Measurements from ENCODE around the gene RELL2. TPM values are rescaled to one million over a fixed set of nuclear protein-coding genes. Genes with fewer than 3 reads are reported as not detected.

Gene RELL2
- total RNA-seq, 1 experiment from 2014 or later = 23.8 TPM

DNA sequence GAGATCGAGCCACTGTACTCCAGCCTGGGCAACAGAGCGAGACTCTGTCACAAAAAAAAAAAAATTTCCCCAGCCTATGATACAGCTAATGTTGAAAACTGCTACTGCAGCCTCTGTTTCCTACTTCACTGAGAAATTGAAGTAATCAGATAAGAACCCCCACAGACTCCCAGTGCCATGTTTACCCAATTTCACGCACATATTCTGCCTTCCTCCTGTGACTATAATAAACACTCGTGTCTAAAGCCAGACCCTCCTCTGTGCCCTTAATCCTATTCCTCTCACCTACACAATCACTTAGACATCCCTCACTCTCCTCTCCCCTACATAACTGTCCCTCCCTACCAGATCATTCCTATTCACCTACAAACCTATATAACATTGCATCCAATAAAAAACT lies 38.9 kb downstream of the RELL2 start:
- no peak for ATAC-seq
- POLR2A ChIA-PET = no interaction called here
- peaks cover 4% of the 10 kb centered on the region; the same call in 1 of the 2 replicates for H3K9me3 Mint-ChIP-seq

DNA sequence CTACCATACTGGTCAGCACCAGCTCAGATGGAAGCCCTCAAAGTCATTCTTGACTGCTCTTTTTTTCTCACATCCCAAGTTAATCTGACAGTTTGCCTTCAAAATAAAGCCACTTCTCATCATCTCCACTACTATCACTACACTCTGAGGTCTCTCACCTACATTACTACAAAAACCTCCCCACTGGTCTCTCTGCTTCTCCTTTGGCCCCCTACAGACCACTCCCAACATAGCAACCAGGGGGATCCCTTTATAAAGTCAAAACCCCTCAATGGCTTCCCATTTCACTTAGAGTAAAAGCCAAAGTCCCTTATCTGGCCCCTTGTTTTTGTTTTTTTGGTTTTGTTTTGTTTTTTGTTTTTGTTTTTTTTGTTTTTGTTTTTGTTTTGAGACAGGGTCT lies 40.6 kb downstream of the RELL2 start:
- TF ChIP-seq, protein P1, sequence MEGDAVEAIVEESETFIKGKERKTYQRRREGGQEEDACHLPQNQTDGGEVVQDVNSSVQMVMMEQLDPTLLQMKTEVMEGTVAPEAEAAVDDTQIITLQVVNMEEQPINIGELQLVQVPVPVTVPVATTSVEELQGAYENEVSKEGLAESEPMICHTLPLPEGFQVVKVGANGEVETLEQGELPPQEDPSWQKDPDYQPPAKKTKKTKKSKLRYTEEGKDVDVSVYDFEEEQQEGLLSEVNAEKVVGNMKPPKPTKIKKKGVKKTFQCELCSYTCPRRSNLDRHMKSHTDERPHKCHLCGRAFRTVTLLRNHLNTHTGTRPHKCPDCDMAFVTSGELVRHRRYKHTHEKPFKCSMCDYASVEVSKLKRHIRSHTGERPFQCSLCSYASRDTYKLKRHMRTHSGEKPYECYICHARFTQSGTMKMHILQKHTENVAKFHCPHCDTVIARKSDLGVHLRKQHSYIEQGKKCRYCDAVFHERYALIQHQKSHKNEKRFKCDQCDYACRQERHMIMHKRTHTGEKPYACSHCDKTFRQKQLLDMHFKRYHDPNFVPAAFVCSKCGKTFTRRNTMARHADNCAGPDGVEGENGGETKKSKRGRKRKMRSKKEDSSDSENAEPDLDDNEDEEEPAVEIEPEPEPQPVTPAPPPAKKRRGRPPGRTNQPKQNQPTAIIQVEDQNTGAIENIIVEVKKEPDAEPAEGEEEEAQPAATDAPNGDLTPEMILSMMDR (IDR thresholded peaks at IDR 0.05) = peak; percentile 32; the same call in 1 of the 2 replicates
- no peak for TF ChIP-seq ESRRA (CRISPR knock-in tag; IDR thresholded peaks at IDR 0.05; ENCODE audit: borderline replicate concordance)
- Mint-ChIP-seq H3K27me3 (ENCODE audit: low read depth) (no peaks in the 10 kb centered on the region), H3K27ac (peak overlapping the region; percentile 36; the same call in 1 of the 2 replicates), H3K4me3 (no peak overlapping the region), H3K36me3 (peaks cover 25% of the 10 kb centered on the region), H3K4me1 (peaks cover 57% of the 10 kb centered on the region), H3K9me3 (peaks cover 4% of the 10 kb centered on the region; the same call in 1 of the 2 replicates)
- ChIA-PET CTCF (interaction anchor here (1.2 to 2.7 kb wide), 4 partner anchors 8 to 134 kb away, joined by 4 to 9 read pairs (median 5); no protein-coding TSS in a partner anchor), POLR2A (interaction anchor here (1.1 kb wide), 1 partner anchor 27 kb away, joined by 3 read pairs; the partner anchor contains the start of gene FCHSD1)
- peak; percentile 67 for DNase-seq (ENCODE audit: low spot score)
- ATAC-seq = no peak

More for the DNA sequence above, 38.9 kb downstream of the RELL2 start:
- no peak for DNase-seq (ENCODE audit: low spot score)
- TF ChIP-seq, protein P2, sequence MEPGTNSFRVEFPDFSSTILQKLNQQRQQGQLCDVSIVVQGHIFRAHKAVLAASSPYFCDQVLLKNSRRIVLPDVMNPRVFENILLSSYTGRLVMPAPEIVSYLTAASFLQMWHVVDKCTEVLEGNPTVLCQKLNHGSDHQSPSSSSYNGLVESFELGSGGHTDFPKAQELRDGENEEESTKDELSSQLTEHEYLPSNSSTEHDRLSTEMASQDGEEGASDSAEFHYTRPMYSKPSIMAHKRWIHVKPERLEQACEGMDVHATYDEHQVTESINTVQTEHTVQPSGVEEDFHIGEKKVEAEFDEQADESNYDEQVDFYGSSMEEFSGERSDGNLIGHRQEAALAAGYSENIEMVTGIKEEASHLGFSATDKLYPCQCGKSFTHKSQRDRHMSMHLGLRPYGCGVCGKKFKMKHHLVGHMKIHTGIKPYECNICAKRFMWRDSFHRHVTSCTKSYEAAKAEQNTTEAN (CRISPR knock-in tag; IDR thresholded peaks at IDR 0.05) = no peak
- TF ChIP-seq ZNF121 (CRISPR knock-in tag; IDR thresholded peaks at IDR 0.05) = 0 out of 2 replicates have a peak, but pooled peaks have one; percentile 16
- TF ChIP-seq ZNF232 (CRISPR knock-in tag; IDR thresholded peaks at IDR 0.05) = no peak
- H3K4me1 Mint-ChIP-seq = peaks cover 44% of the 10 kb centered on the region
- no peaks in the 10 kb centered on the region for H3K27me3 Mint-ChIP-seq (ENCODE audit: low read depth)
- H3K4me3 Mint-ChIP-seq = no peak overlapping the region
- no peak overlapping the region for H3K27ac Mint-ChIP-seq
- CTCF ChIA-PET = interaction anchor here (1.0 to 2.5 kb wide), 3 partner anchors 11 to 293 kb away, joined by 3 to 6 read pairs (median 3); partner anchors contain the start of gene RNF14
- peaks cover 34% of the 10 kb centered on the region for H3K36me3 Mint-ChIP-seq

DNA sequence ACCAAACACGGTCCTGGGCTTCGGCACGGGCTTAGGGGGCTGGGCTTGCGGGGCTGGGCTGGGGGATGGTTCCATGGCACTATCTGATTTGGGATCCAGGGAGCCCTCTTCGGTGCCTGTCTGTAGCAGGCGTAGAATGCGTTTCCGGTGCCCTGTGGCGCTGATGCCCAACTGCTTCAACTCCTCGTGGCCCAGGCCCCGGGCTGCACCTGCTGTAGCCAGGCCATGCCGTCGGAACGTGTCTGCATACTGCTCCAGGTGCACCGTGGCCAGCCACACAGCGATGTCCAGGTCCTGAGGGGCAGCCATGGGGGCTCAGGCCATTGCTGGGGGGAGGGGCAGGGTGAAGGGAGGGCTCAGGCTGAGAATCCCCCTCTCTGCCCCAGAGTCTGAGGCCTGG lies 43.4 kb downstream of the RELL2 start:
- Mint-ChIP-seq H3K36me3 (peaks cover 21% of the 10 kb centered on the region), H3K27ac (peak overlapping the region; percentile 31), H3K4me3 (peak overlapping the region; percentile 84; the same call in 1 of the 2 replicates), H3K27me3 (ENCODE audit: low read depth) (no peaks in the 10 kb centered on the region), H3K4me1 (peaks cover 45% of the 10 kb centered on the region), H3K9me3 (peaks cover 4% of the 10 kb centered on the region; the same call in 1 of the 2 replicates)
- POLR2A ChIA-PET = interaction anchor here (0.6 to 2.1 kb wide), 5 partner anchors 11 to 289 kb away, joined by 3 to 5 read pairs (median 4); partner anchors contain the start of genes DELE1 and RNF14
- no peak for DNase-seq (ENCODE audit: low spot score)
- 0 out of 2 replicates have a peak, but pooled peaks have one; percentile 15 for TF ChIP-seq FOXP1 (CRISPR knock-in tag; IDR thresholded peaks at IDR 0.05; ENCODE audit: borderline replicate concordance)
- TF ChIP-seq ZNF121 (CRISPR knock-in tag; IDR thresholded peaks at IDR 0.05) = no peak
- CTCF ChIA-PET = interaction anchor here (0.9 to 4.1 kb wide), 15 partner anchors 11 to 289 kb away, joined by 3 to 36 read pairs (median 11); partner anchors contain the start of genes HDAC3, PCDH1, RELL2 and RNF14
- ATAC-seq = no peak

DNA sequence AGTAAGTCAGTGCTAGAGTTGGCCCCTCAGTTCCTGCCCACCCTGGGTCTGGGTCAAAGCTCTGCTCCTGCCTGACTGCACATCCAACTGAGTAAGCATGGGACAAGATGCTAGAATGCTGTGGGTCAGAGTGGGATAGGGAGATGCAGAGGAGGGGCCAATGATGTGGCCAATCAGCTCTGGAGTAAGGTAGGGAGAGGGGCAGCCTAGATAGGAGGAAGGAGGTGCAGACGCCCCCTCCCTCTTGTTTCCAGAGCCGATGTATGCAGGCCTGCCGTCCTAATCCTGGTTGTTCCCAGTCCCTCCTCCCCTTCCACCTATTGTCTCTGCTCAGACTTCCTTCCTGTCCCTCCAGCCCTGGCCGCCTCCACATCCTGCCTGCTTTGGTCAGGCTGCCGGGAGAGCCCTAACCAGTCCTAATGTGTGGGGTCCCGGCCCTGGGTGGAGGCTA lies 44.0 kb downstream of the RELL2 start:
- ATAC-seq = peak; percentile 90
- TF ChIP-seq GABPB1 (CRISPR knock-in tag; IDR thresholded peaks at IDR 0.05) (no peak), FOXJ3 (CRISPR knock-in tag; IDR thresholded peaks at IDR 0.05; ENCODE audit: borderline replicate concordance) (no peak), NR3C1 (CRISPR knock-in tag; conservative IDR thresholded peaks at IDR 0.05; ENCODE audit: low read depth) (0 out of 2 replicates have a peak, but pooled peaks have one; percentile 52), TP53 (CRISPR knock-in tag; IDR thresholded peaks at IDR 0.05) (0 out of 2 replicates have a peak, but pooled peaks have one; percentile 49), SP1 (CRISPR knock-in tag; conservative IDR thresholded peaks at IDR 0.05) (peak; percentile 51; the same call in 1 of the 2 replicates), NR2C2 (CRISPR knock-in tag; IDR thresholded peaks at IDR 0.05) (no peak), NFATC4 (CRISPR knock-in tag; IDR thresholded peaks at IDR 0.05) (no peak), GTF2I (CRISPR knock-in tag; conservative IDR thresholded peaks at IDR 0.05) (no peak), KAT7 (CRISPR knock-in tag; IDR thresholded peaks at IDR 0.05; ENCODE audit: borderline replicate concordance) (no peak), ELF4 (CRISPR knock-in tag; IDR thresholded peaks at IDR 0.05; ENCODE audit: low read depth) (no peak), MYBL2 (CRISPR knock-in tag; IDR thresholded peaks at IDR 0.05) (no peak), SOX15 (CRISPR knock-in tag; IDR thresholded peaks at IDR 0.05) (no peak)
- TF ChIP-seq, protein P3, sequence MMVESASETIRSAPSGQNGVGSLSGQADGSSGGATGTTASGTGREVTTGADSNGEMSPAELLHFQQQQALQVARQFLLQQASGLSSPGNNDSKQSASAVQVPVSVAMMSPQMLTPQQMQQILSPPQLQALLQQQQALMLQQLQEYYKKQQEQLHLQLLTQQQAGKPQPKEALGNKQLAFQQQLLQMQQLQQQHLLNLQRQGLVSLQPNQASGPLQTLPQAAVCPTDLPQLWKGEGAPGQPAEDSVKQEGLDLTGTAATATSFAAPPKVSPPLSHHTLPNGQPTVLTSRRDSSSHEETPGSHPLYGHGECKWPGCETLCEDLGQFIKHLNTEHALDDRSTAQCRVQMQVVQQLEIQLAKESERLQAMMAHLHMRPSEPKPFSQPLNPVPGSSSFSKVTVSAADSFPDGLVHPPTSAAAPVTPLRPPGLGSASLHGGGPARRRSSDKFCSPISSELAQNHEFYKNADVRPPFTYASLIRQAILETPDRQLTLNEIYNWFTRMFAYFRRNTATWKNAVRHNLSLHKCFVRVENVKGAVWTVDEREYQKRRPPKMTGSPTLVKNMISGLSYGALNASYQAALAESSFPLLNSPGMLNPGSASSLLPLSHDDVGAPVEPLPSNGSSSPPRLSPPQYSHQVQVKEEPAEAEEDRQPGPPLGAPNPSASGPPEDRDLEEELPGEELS (CRISPR knock-in tag; IDR thresholded peaks at IDR 0.05) = no peak
- TF ChIP-seq, protein P2 (CRISPR knock-in tag; IDR thresholded peaks at IDR 0.05) = no peak
- TF ChIP-seq, protein P4, sequence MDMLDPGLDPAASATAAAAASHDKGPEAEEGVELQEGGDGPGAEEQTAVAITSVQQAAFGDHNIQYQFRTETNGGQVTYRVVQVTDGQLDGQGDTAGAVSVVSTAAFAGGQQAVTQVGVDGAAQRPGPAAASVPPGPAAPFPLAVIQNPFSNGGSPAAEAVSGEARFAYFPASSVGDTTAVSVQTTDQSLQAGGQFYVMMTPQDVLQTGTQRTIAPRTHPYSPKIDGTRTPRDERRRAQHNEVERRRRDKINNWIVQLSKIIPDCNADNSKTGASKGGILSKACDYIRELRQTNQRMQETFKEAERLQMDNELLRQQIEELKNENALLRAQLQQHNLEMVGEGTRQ (CRISPR knock-in tag; IDR thresholded peaks at IDR 0.05) = no peak

More for the DNA sequence above, 44.0 kb downstream of the RELL2 start:
- H3K27ac Mint-ChIP-seq = peak overlapping the region; percentile 96
- ChIA-PET POLR2A (interaction anchor here (0.6 to 2.1 kb wide), 7 partner anchors 11 to 289 kb away, joined by 3 to 5 read pairs (median 4); partner anchors contain the start of genes DELE1, HDAC3, RELL2 and RNF14), CTCF (interaction anchor here (0.9 to 4.1 kb wide), 18 partner anchors 11 to 288 kb away, joined by 3 to 36 read pairs (median 6); partner anchors contain the start of genes DIAPH1, FCHSD1, HDAC3 and PCDH1)
- H3K9me3 Mint-ChIP-seq = peaks cover 4% of the 10 kb centered on the region; the same call in 1 of the 2 replicates
- peaks cover 45% of the 10 kb centered on the region for H3K4me1 Mint-ChIP-seq
- no peaks in the 10 kb centered on the region for H3K27me3 Mint-ChIP-seq (ENCODE audit: low read depth)
- peaks cover 21% of the 10 kb centered on the region for H3K36me3 Mint-ChIP-seq
- peak; percentile 78 for DNase-seq (ENCODE audit: low spot score)
- H3K4me3 Mint-ChIP-seq = peak overlapping the region; percentile 84

Data from WTC11 (cell line).